GOT3 (cell line): ENCODE results near the gene LEMD2.

ENCODE experiments used
- DNase-seq: peaks from one replicate; lab custom pipeline; 2025; ENCODE audit warnings: mixed read lengths; lab: John Stamatoyannopoulos, UW

LEMD2 gene

GRCh38 chr6:33794910-33795623 lies 6.1 kb upstream of the LEMD2 start:
- DNase-seq, result no peak

- no peak for DNase-seq
Observed at GRCh38 chr6:33792981-33793380, 4.1 kb upstream of the LEMD2 start.

- DNase-seq, result no peak
Observed at GRCh38 chr6:33791620-33792019, 2.7 kb upstream of the LEMD2 start.

GRCh38 chr6:33790910-33791309 lies 2.0 kb upstream of the LEMD2 start:
- no peak for DNase-seq

GRCh38 chr6:33790379-33790778 lies 1.4 kb upstream of the LEMD2 start:
- no peak for DNase-seq

GRCh38 chr6:33789550-33789895 lies 593 bp upstream of the LEMD2 start:
- DNase-seq, result no peak

- peak; percentile 21 for DNase-seq
Observed at GRCh38 chr6:33787954-33788693, 806 bp downstream of the LEMD2 start.

GRCh38 chr6:33787346-33787953 lies 1.5 kb downstream of the LEMD2 start:
- no peak for DNase-seq

- DNase-seq, result no peak
Observed at GRCh38 chr6:33786736-33787135, 2.2 kb downstream of the LEMD2 start.

- no peak for DNase-seq
Observed at GRCh38 chr6:33785778-33786177, 3.2 kb downstream of the LEMD2 start.

GRCh38 chr6:33784787-33785186 lies 4.1 kb downstream of the LEMD2 start:
- no peak for DNase-seq

- DNase-seq, result no peak
Observed at GRCh38 chr6:33783781-33784520, 5.0 kb downstream of the LEMD2 start.

- no peak for DNase-seq
Observed at GRCh38 chr6:33782561-33782960, 6.4 kb downstream of the LEMD2 start.

- no peak for DNase-seq
Observed at GRCh38 chr6:33781131-33781975, 7.6 kb downstream of the LEMD2 start.

- DNase-seq, result no peak
Observed at GRCh38 chr6:33779895-33780294, 9.0 kb downstream of the LEMD2 start.

- no peak for DNase-seq
Observed at GRCh38 chr6:33779290-33779689, 9.6 kb downstream of the LEMD2 start.

- no peak for DNase-seq
Observed at GRCh38 chr6:33778444-33779121, 10.3 kb downstream of the LEMD2 start.

GRCh38 chr6:33777398-33778388 lies 11.2 kb downstream of the LEMD2 start:
- DNase-seq, result no peak

GRCh38 chr6:33776764-33777163 lies 12.2 kb downstream of the LEMD2 start:
- DNase-seq, result no peak

GRCh38 chr6:33776186-33776585 lies 12.7 kb downstream of the LEMD2 start:
- DNase-seq, result no peak
